AG04450 (cell line): Measurements from ENCODE around the gene FARS2. TPM values are rescaled to one million over a fixed set of nuclear protein-coding genes. Genes with fewer than 3 reads are reported as not detected.

Source experiments
- CTCF ChIA-PET: fragments of 300-600, 350-600 bp; formaldehyde crosslinking; extraction: SDS; loops from one replicate; lab custom pipeline; 2022; ENCODE audit warnings: antibody characterized with exemption, inconsistent platforms; lab: Charles Lee
- POLR2A ChIA-PET: fragments of 350-600 bp; formaldehyde crosslinking; extraction: SDS; loops from one replicate; lab custom pipeline; 2021; ENCODE audit warnings: antibody characterized with exemption, inconsistent platforms; lab: Yijun Ruan, JAX
- DNase-seq: peaks from one replicate; pipeline ENCODE4 v3.0.0-alpha.2; 2011; ENCODE audit warnings: low read depth, low spot score
- H3K27ac ChIP-seq: one replicate; pipeline ENCODE4 v1.5.1; 2012; ENCODE audit warnings: low read depth, low read length, control low read depth
- H3K27me3 ChIP-seq: one replicate; pipeline ENCODE4 v1.6.0; 2012; ENCODE audit warnings: low read length; ENCODE audit not compliant: control insufficient read depth, insufficient read depth
- H3K4me3 ChIP-seq: 2 replicates; pipeline ENCODE4 v1.5.1; 2011; ENCODE audit warnings: mild to moderate bottlenecking, low read depth, low read length, control low read depth
- H3K9me3 ChIP-seq: 2 replicates; pipeline ENCODE4 v1.5.1; 2012; ENCODE audit warnings: low read length; ENCODE audit not compliant: control insufficient read depth, insufficient read depth
- CTCF ChIP-seq: IDR thresholded peaks from 2 replicates; pipeline ENCODE4 v1.5.1; 2011; ENCODE audit warnings: low read depth, low read length, control low read depth, inconsistent platforms
- polyA plus RNA-seq: library from polyadenylated mRNA; depleted of rRNA; stranded (reverse); fragments of >200 nt; gene quantifications from 2 replicates; pipeline ENCODE4 v1.2.3, GENCODE V29; 2011

The FARS2 gene
- polyA plus RNA-seq, 1 experiment = 14.0 TPM

GRCh38 chr6:5729080-5729434, 467.7 kb downstream of the FARS2 start:
- DNase-seq = no peak
- H3K4me3 ChIP-seq = no peak overlapping the region
- POLR2A ChIA-PET = no interaction called here
- no peaks in the 10 kb centered on the region for H3K27me3 ChIP-seq
- CTCF ChIA-PET = interaction anchor here (1.0 to 1.1 kb wide), 2 partner anchors 258 to 306 kb away, joined by 3 to 4 read pairs; no protein-coding TSS in a partner anchor
- no peak overlapping the region for H3K27ac ChIP-seq
- no peak for TF ChIP-seq CTCF
- no peaks in the 10 kb centered on the region for H3K9me3 ChIP-seq

GRCh38 chr6:5729813-5730517, 468.7 kb downstream of the FARS2 start:
- TF ChIP-seq CTCF = no peak
- ChIA-PET POLR2A (interaction anchor here (0.7 kb wide), 1 partner anchor 36 kb away, joined by 4 read pairs; no protein-coding TSS in a partner anchor), CTCF (no interaction called here)
- H3K27ac ChIP-seq = no peak overlapping the region
- no peaks in the 10 kb centered on the region for H3K9me3 ChIP-seq
- no peak overlapping the region for H3K4me3 ChIP-seq
- DNase-seq = no peak
- no peaks in the 10 kb centered on the region for H3K27me3 ChIP-seq

- H3K27ac ChIP-seq = no peak overlapping the region
- no peak for TF ChIP-seq CTCF
- H3K27me3 ChIP-seq = no peaks in the 10 kb centered on the region
- no peak overlapping the region for H3K4me3 ChIP-seq
- no peak for DNase-seq
- H3K9me3 ChIP-seq = no peaks in the 10 kb centered on the region
- ChIA-PET CTCF (no interaction called here), POLR2A (no interaction called here)
These were observed 469.4 kb downstream of the FARS2 start for GRCh38 chr6:5730585-5731263.

- Histone ChIP-seq H3K4me3 (no peak overlapping the region), H3K9me3 (no peaks in the 10 kb centered on the region), H3K27ac (peak overlapping the region; percentile 21), H3K27me3 (no peaks in the 10 kb centered on the region)
- TF ChIP-seq CTCF = no peak
- POLR2A ChIA-PET = no interaction called here
- CTCF ChIA-PET = no interaction called here
- no peak for DNase-seq
These were observed 470.1 kb downstream of the FARS2 start for GRCh38 chr6:5731435-5731834.

- Histone ChIP-seq H3K9me3 (no peaks in the 10 kb centered on the region), H3K27ac (no peak overlapping the region), H3K4me3 (no peak overlapping the region), H3K27me3 (no peaks in the 10 kb centered on the region)
- ChIA-PET POLR2A (no interaction called here), CTCF (interaction anchor here (0.5 kb wide), 1 partner anchor 195 kb away, joined by 3 read pairs; no protein-coding TSS in a partner anchor)
- DNase-seq = no peak
- TF ChIP-seq CTCF = no peak
These were observed 471.2 kb downstream of the FARS2 start for GRCh38 chr6:5732496-5732895.
